GM23338 (cell line): ENCODE results near the gene IPO5.

Source experiments
- CREB1 ChIP-seq: fragments of 250-450 bp; sonication (Bioruptor Pico); IDR thresholded peaks from 2 replicates; pipeline ENCODE4 v1.5.0; 2020; ENCODE audit warnings: low read depth, mild to moderate bottlenecking, moderate library complexity
- CTCF ChIP-seq, 2 experiments: fragments of 200-600 bp in 1 of 2; sonication (generic) in 1 of 2; conservative IDR thresholded peaks; 2 replicates each; pipeline versions ENCODE4 v1.5.1 to v1.6.1; 2016 to 2017; ENCODE audit warnings: antibody characterized with exemption in 2 of 2, low read depth in 2 of 2, mild to moderate bottlenecking in 2 of 2, moderate library complexity in 1 of 2
- ETS1 ChIP-seq: IDR thresholded peaks from 2 replicates; pipeline ENCODE4 v1.6.1; 2016; ENCODE audit warnings: antibody characterized with exemption
- EZH2 ChIP-seq: fragments of 200-600 bp; sonication (generic); IDR thresholded peaks from one replicate; pipeline ENCODE4 v1.8.0; 2017; ENCODE audit warnings: antibody characterized with exemption, mild to moderate bottlenecking, low read depth; ENCODE audit not compliant: unreplicated experiment
- EZH2phosphoT487 ChIP-seq: fragments of 200-600 bp; sonication (generic); IDR thresholded peaks from one replicate; pipeline ENCODE4 v1.8.1; 2018; ENCODE audit warnings: antibody characterized with exemption; ENCODE audit not compliant: unreplicated experiment
- JUNB ChIP-seq: IDR thresholded peaks from one replicate; pipeline ENCODE4 v1.6.1; 2016; ENCODE audit warnings: antibody characterized with exemption; ENCODE audit not compliant: unreplicated experiment
- POLR2AphosphoS5 ChIP-seq: IDR thresholded peaks from 2 replicates; pipeline ENCODE4 v1.6.1; 2016; ENCODE audit warnings: antibody characterized with exemption, low read depth
- REST ChIP-seq: IDR thresholded peaks from one replicate; pipeline ENCODE4 v1.6.1; 2018; ENCODE audit warnings: antibody characterized with exemption; ENCODE audit not compliant: unreplicated experiment
- STAT1 ChIP-seq: IDR thresholded peaks from one replicate; pipeline ENCODE4 v1.6.1; 2016; ENCODE audit warnings: antibody characterized with exemption; ENCODE audit not compliant: unreplicated experiment
- ZNF114 ChIP-seq: fragments of 250-450 bp; sonication (Bioruptor Pico); IDR thresholded peaks from 2 replicates; pipeline ENCODE4 v1.5.0; 2020; ENCODE audit warnings: mild to moderate bottlenecking, moderate library complexity
- ZNF331 ChIP-seq: fragments of 250-450 bp; sonication (Bioruptor Pico); IDR thresholded peaks from 2 replicates; pipeline ENCODE4 v1.5.0; 2020; ENCODE audit warnings: low read depth, mild to moderate bottlenecking, moderate library complexity
- ZNF462 ChIP-seq: fragments of 250-450 bp; sonication (Bioruptor Pico); IDR thresholded peaks from 2 replicates; pipeline ENCODE4 v1.5.0; 2020; ENCODE audit warnings: mild to moderate bottlenecking, moderate library complexity

- TF ChIP-seq REST, result no peak
- TF ChIP-seq POLR2AphosphoS5, result no peak
- no peak for TF ChIP-seq CTCF (conservative IDR thresholded peaks at IDR 0.05; ENCODE audit: low read depth in 2 of 2)
- TF ChIP-seq CREB1 (CRISPR knock-in tag), result no peak
- TF ChIP-seq ZNF331 (CRISPR knock-in tag), result no peak
- TF ChIP-seq EZH2, result no peak
- TF ChIP-seq EZH2phosphoT487, result no peak
- TF ChIP-seq JUNB, result no peak
- no peak for TF ChIP-seq ETS1
- TF ChIP-seq STAT1, result no peak
- no peak for TF ChIP-seq ZNF462
- no peak for TF ChIP-seq ZNF114 (CRISPR knock-in tag)
These were observed 61.3 kb downstream of the IPO5 start for GRCh38 chr13:98014766-98015165.
